Lower leg skin (tissue), 4 donors: Measurements from ENCODE around the gene PTPRC. TPM values are rescaled to one million over a fixed set of nuclear protein-coding genes. Genes with fewer than 3 reads are reported as not detected.

ENCODE experiments used
- DNase-seq, 2 donors: peaks; one replicate each; pipeline ENCODE4 v3.0.0-alpha.2; 2019; ENCODE audit warnings: low spot score in 2 of 2
- H3K4me3 ChIP-seq: fragments of 200-600 bp; sonication (generic); 2 replicates; pipeline ENCODE4 v1.5.1; 2017; ENCODE audit warnings: mild to moderate bottlenecking, low read depth; ENCODE audit not compliant: poor library complexity, severe bottlenecking
- POLR2A ChIP-seq, 2 donors: fragments of 450-650 bp; IDR thresholded peaks; one replicate each; pipeline ENCODE4 v1.6.1; 2016 to 2017; ENCODE audit warnings: antibody characterized with exemption in 2 of 2, mild to moderate bottlenecking in 1 of 2, moderate library complexity in 1 of 2
- WGBS, 2 donors: methylation state at CpG; one replicate each; pipeline ENCODE4 v1.1.5; 2018; 5-methylcytosine and 5-hydroxymethylcytosine counted together
- intact Hi-C: fragments of 100-400 bp; cut with DNase I; formaldehyde crosslinking; loops from one replicate; pipeline ENCODE4 v1.15.0; 2023; ENCODE audit warnings: low total_unique reads
- total RNA-seq, 4 donors: library from RNA; depleted of rRNA; stranded (reverse); fragments of >200 nt; gene quantifications; one replicate each; pipeline ENCODE4 v1.1.0, GENCODE V29; 2016
- TF ChIP-seq, protein P1 (sequence below), 3 donors: fragments of 450-650 bp; IDR thresholded peaks; one replicate each; pipeline ENCODE4 v1.5.1; 2016; ENCODE audit warnings: antibody characterized with exemption in 3 of 3, mild to moderate bottlenecking in 3 of 3, moderate library complexity in 2 of 3

The PTPRC gene
- total RNA-seq, 4 donors from 2014 or later = 4.0 to 8.3 (median 4.7) TPM

DNA sequence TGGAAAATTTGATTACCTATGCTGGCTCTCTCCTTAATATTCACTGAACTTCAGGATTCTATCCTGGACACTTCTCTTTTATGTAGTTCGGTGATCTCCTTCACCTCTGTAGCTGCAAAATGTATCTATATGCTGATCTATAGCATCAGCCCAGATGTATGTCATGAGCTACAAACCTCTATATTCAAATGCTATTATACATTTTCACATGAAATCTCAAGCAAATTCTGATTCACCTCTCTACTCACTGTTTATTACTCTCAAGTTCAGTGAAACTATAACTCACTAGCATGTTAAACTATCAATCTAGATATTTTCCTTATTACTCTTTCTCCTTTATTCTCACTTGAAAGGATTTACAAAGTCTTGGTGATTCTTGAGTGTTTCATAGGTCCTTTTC lies 52.2 kb downstream of the PTPRC start:
- DNase-seq = no peak
- 94 to 95% methylated on average over 1 of the region's 1 CpG for WGBS, 2 donors
- no peak overlapping the region for H3K4me3 ChIP-seq
- TF ChIP-seq POLR2A (IDR thresholded peaks at IDR 0.05) = no peak
- TF ChIP-seq, protein P1, sequence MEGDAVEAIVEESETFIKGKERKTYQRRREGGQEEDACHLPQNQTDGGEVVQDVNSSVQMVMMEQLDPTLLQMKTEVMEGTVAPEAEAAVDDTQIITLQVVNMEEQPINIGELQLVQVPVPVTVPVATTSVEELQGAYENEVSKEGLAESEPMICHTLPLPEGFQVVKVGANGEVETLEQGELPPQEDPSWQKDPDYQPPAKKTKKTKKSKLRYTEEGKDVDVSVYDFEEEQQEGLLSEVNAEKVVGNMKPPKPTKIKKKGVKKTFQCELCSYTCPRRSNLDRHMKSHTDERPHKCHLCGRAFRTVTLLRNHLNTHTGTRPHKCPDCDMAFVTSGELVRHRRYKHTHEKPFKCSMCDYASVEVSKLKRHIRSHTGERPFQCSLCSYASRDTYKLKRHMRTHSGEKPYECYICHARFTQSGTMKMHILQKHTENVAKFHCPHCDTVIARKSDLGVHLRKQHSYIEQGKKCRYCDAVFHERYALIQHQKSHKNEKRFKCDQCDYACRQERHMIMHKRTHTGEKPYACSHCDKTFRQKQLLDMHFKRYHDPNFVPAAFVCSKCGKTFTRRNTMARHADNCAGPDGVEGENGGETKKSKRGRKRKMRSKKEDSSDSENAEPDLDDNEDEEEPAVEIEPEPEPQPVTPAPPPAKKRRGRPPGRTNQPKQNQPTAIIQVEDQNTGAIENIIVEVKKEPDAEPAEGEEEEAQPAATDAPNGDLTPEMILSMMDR (IDR thresholded peaks at IDR 0.05) = no peak
- intact Hi-C loops = no loop called here

DNA sequence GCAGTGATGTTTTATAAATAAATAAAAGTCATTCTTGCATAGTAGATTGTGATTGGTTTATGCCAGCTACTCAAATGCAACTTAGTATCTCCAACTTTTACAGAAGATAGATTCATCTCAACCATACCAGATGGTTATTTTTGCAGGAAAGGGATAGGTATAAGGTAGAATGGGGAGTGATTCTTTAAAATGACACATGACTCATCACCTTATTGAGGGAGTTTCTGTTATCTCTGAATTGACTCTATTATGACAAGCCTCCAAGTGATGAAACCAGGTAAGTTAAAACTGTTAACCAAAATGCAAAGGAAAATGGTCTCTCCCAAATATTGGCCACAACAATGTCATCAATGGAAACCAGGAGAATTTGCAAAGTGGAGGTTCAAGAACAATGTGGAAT lies 54.5 kb downstream of the PTPRC start:
- TF ChIP-seq POLR2A (IDR thresholded peaks at IDR 0.05) = no peak
- TF ChIP-seq, protein P1 (IDR thresholded peaks at IDR 0.05) = no peak
- intact Hi-C loops = no loop called here
- DNase-seq = no peak
- H3K4me3 ChIP-seq = no peak overlapping the region

DNA sequence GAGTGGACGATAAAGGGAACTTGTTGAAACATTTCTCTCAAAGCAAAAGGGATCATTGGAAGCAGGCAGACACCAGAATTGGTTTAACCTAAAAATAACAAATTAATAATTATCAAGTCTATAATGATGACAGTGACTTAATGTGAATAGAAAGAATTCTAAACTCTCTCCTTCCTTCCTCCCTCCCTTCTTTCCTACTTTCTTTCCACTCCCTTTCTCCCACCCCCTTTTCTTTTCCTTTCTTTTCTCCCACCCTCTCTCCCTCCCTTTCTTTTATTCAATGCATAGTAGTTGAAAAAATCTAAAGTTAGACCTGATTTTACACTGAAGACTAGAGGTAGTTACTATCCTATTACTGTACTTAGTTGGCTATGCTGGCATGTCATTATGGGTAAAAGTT lies 55.7 kb downstream of the PTPRC start:
- 67 to 76% methylated on average over 1 of the region's 1 CpG for WGBS, 2 donors
- intact Hi-C loops = no loop called here
- DNase-seq = no peak
- H3K4me3 ChIP-seq = no peak overlapping the region
- TF ChIP-seq, protein P1 (IDR thresholded peaks at IDR 0.05) = no peak
- TF ChIP-seq POLR2A (IDR thresholded peaks at IDR 0.05) = no peak

DNA sequence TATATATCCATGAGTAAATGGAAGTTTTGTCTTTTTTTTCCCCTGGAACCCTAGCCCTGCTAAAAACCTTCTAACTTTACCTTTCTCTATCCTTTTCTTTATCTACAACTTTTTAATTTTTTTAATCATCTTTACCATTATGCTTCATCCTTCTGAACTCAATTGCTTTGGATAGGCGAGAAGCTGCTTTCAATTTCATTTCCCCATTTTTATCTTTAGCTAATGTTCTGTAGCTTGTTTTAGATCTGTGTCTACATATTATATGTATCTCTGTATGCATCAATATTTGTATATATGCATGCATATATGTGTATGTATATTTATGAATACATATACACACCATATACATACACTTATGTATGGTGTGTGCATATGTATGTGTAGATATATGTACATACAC lies 57.4 kb downstream of the PTPRC start:
- WGBS, 2 donors = 82 to 94% methylated on average over 1 of the region's 1 CpG
- no peak for DNase-seq
- intact Hi-C loops = no loop called here
- no peak for TF ChIP-seq POLR2A (IDR thresholded peaks at IDR 0.05)
- H3K4me3 ChIP-seq = no peak overlapping the region

DNA sequence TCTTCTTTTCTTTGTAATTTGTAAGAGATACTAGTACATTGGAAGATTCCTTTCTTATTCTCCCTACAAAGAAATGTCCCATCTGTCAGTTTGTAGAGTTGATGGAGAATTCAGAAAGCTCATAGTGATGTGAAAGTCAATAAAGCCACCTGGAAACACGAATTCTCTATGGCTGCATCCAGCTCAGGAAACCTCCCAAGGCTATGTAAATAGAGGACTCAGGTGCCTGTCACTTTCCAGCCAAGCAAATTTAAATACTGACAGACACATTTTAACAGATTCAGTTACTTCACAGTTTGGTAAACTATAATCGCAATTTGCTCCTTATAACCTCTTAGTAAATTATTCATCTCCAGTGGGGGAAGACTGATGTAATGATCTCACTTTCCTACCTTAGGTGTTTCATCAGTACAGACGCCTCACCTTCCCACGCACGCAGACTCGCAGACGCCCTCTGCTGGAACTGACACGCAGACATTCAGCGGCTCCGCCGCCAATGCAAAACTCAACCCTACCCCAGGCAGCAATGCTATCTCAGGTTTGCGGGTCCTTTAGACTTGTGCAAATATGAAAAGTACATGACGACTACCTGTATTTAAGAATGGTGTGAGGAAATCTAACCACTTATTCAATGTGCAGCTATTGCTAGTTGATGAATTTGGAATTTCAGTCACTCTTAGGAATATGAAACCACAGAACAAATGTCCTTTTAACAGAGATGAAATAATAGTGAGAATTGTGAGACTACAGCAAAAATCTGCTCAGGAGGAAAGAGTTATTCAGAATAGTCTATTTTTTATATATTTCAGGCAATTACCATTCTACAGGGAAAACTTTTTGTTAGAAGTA lies 60.6 kb downstream of the PTPRC start:
- DNase-seq = no peak
- 12 to 15% methylated on average over 13 of the region's 13 CpGs for WGBS, 2 donors
- H3K4me3 ChIP-seq = no peak overlapping the region
- TF ChIP-seq, protein P1 (IDR thresholded peaks at IDR 0.05) = no peak
- no peak for TF ChIP-seq POLR2A (IDR thresholded peaks at IDR 0.05)
- intact Hi-C loops = no loop called here

DNA sequence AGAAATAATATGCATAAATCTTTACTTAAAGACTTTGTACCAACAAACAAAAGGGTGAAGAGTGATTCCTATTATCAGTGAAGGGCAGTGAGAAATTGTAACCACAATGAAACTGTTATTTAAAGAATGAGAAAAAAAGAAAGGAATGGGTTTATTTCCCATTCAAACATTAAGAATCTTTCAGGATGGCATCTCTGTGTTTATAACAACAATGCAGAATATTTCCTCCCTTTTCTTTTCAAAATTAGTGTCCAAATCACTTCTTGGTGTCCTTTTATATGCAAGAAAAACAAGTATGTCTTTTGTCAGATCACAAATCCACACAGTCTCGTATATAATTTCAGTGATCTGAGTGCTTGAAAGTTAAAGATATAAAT lies 61.2 kb downstream of the PTPRC start:
- no peak for DNase-seq
- TF ChIP-seq, protein P1 (IDR thresholded peaks at IDR 0.05) = no peak
- TF ChIP-seq POLR2A (IDR thresholded peaks at IDR 0.05) = no peak
- WGBS, 2 donors = 55 to 63% methylated on average over 1 of the region's 1 CpG
- H3K4me3 ChIP-seq = no peak overlapping the region
- intact Hi-C loops = no loop called here
